GM18498 (cell line): Measurements from ENCODE around the gene ADRA2B.

Experiments used
- ATAC-seq: cut with Tn5 transposase; IDR thresholded peaks from one replicate; pipeline ENCODE4 v1.9.1; 2021; ENCODE audit warnings: mild to moderate bottlenecking, moderate library complexity; ENCODE audit not compliant: unreplicated experiment

ADRA2B gene

GRCh38 chr2:96106991-96107707, 9.2 kb downstream of the ADRA2B start:
- ATAC-seq: no peak

- ATAC-seq: no peak
These were observed 10.2 kb downstream of the ADRA2B start for GRCh38 chr2:96105994-96106715.

GRCh38 chr2:96105152-96105915, 11.0 kb downstream of the ADRA2B start:
- no peak for ATAC-seq

GRCh38 chr2:96104487-96104861, 11.9 kb downstream of the ADRA2B start:
- no peak for ATAC-seq

GRCh38 chr2:96103761-96104486, 12.4 kb downstream of the ADRA2B start:
- ATAC-seq: no peak

GRCh38 chr2:96103187-96103601, 13.2 kb downstream of the ADRA2B start:
- ATAC-seq: no peak

GRCh38 chr2:96102596-96103186, 13.7 kb downstream of the ADRA2B start:
- no peak for ATAC-seq

GRCh38 chr2:96100893-96101304, 15.5 kb downstream of the ADRA2B start:
- ATAC-seq: no peak

- ATAC-seq: no peak
These were observed 16.2 kb downstream of the ADRA2B start for GRCh38 chr2:96099861-96100798.

GRCh38 chr2:96098900-96099590, 17.3 kb downstream of the ADRA2B start:
- ATAC-seq: no peak

- ATAC-seq: no peak
These were observed 18.2 kb downstream of the ADRA2B start for GRCh38 chr2:96097951-96098823.

GRCh38 chr2:96097441-96097840, 18.9 kb downstream of the ADRA2B start:
- ATAC-seq: no peak

- no peak for ATAC-seq
These were observed 21.2 kb downstream of the ADRA2B start for GRCh38 chr2:96095116-96095636.

GRCh38 chr2:96093528-96093927, 22.8 kb downstream of the ADRA2B start:
- no peak for ATAC-seq

- ATAC-seq: no peak
These were observed 23.4 kb downstream of the ADRA2B start for GRCh38 chr2:96092951-96093350.

- ATAC-seq: no peak
These were observed 23.8 kb downstream of the ADRA2B start for GRCh38 chr2:96092573-96092877.

GRCh38 chr2:96091711-96092572, 24.4 kb downstream of the ADRA2B start:
- ATAC-seq: no peak
